ENCODE measurements around the gene SGO2. TPM values are rescaled to one million over a fixed set of nuclear protein-coding genes. Genes with fewer than 3 reads are reported as not detected.
A peak's percentile ranks its signal among the peaks of the same experiment; 100 is the strongest.

Gene SGO2
- total and polyA plus RNA-seq, 9 of the 15 experiments (the other 6 are each of a cell fraction or from before 2014, with no cell fraction given): 14.5 to 25.9 (median 16.6) TPM

DNA sequence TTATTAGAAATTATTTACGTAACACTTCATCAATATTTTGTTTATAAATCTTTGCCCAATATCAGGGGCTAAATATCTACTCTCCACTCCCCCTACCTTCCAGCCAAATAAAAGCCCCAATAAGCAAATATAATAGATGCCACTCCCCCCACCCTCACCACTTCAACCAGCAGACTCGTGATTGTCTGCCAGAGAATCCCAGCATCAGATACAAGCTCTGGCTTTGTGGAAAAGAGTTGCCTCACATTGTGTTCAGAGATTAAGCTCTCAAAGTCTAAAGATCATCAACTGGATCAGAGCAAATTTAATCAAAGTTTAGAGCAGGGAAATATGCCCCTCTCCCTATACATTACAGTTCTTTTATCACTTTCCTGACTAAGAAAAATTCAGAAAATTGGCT is 99.3 kb downstream of the SGO2 start:
- Histone ChIP-seq H3K4me2 (ENCODE audit: insufficient read depth, low read length) (no peak overlapping the region), H3K4me3 (no peak overlapping the region), H3K9ac (ENCODE audit: insufficient read depth in 1 of 2, low read depth in 2 of 2, low read length in 2 of 2) (no peak overlapping the region), H3K79me2 (ENCODE audit: control insufficient read depth, insufficient read depth, low read length) (no peaks in the 10 kb centered on the region), H3K9me3 (replicated peaks; ENCODE audit: control insufficient read depth, insufficient read depth, low read depth, low read length) (no peaks in the 10 kb centered on the region), H3K27me3 (ENCODE audit: control insufficient read depth in 2 of 2, insufficient read depth in 2 of 2, low read length in 2 of 2) (peaks cover 0 to 6% of the 10 kb centered on the region in 2 experiments; a peak in 2 of 5 replicates), H4K20me1 (replicated peaks; ENCODE audit: control insufficient read depth, insufficient read depth, low read length) (no peaks in the 10 kb centered on the region), H3K9me1 (ENCODE audit: control insufficient read depth, insufficient read depth, low read length) (no peaks in the 10 kb centered on the region), H2AFZ (ENCODE audit: low read depth, low read length) (no peak overlapping the region), H3K36me3 (ENCODE audit: control insufficient read depth, insufficient read depth, low read length) (no peaks in the 10 kb centered on the region), H3K4me1 (replicated peaks in 1 of 2; ENCODE audit: control insufficient read depth in 2 of 2, insufficient read depth in 2 of 2, low read length in 2 of 2) (no peaks in the 10 kb centered on the region; a peak in 1 of 5 replicates), H3K27ac (ENCODE audit: extremely low read depth, low read depth, low read length) (no peak overlapping the region)
- POLR2A ChIA-PET: no interaction called here
- no peak for FAIRE-seq
- ATAC-seq: no peak
- TF ChIP-seq NFXL1 (CRISPR knock-in tag; IDR thresholded peaks at IDR 0.05) (no peak), TAF9B (IDR thresholded peaks at IDR 0.05; ENCODE audit: partially characterized antibody) (no peak), ZNF707 (CRISPR knock-in tag; conservative IDR thresholded peaks at IDR 0.05) (no peak), RNF219 (CRISPR knock-in tag; IDR thresholded peaks at IDR 0.05) (no peak)
- 33% methylated on average over 2 of the region's 2 CpGs for WGBS (ENCODE audit: insufficient coverage, low coverage, missing lambda C conversion rate)
- BruUV-seq (replicated peaks): no TSS peak
- DNase-seq (ENCODE audit: extremely low read depth in 1 of 4, low spot score in 3 of 4): no peak
- intact Hi-C loops (cut with micrococcal nuclease): no loop called here
- in situ Hi-C loops (cut with MboI): no loop called here
- CTCF ChIA-PET (ENCODE audit: low intra/inter-chr PET ratio): no interaction called here

GRCh38 chr2:200625958-200626363 is 100.0 kb downstream of the SGO2 start:
- FAIRE-seq (no peak), ATAC-seq (no peak), DNase-seq (ENCODE audit: extremely low read depth in 1 of 4, low spot score in 3 of 4) (peak in 2 of 4 experiments; percentile 22 to 27)
- no peaks in the 10 kb centered on the region for H3K9me3 ChIP-seq (replicated peaks; ENCODE audit: control insufficient read depth, insufficient read depth, low read depth, low read length)
- POLR2A ChIA-PET: no interaction called here
- H3K27me3 ChIP-seq (ENCODE audit: control insufficient read depth in 2 of 2, insufficient read depth in 2 of 2, low read length in 2 of 2): peaks cover 0 to 6% of the 10 kb centered on the region in 2 experiments; a peak in 2 of 5 replicates
- in situ Hi-C loops (cut with MboI) (no loop called here), intact Hi-C loops (cut with micrococcal nuclease) (no loop called here)
- no peaks in the 10 kb centered on the region for H4K20me1 ChIP-seq (replicated peaks; ENCODE audit: control insufficient read depth, insufficient read depth, low read length)
- H3K36me3 ChIP-seq (ENCODE audit: control insufficient read depth, insufficient read depth, low read length): no peaks in the 10 kb centered on the region
- no peak overlapping the region for H3K4me3 ChIP-seq
- H3K9ac ChIP-seq (ENCODE audit: insufficient read depth in 1 of 2, low read depth in 2 of 2, low read length in 2 of 2): no peak overlapping the region
- no peak overlapping the region for H3K4me2 ChIP-seq (ENCODE audit: insufficient read depth, low read length)
- H2AFZ ChIP-seq (ENCODE audit: low read depth, low read length): no peak overlapping the region
- no peaks in the 10 kb centered on the region; a peak in 1 of 5 replicates for H3K4me1 ChIP-seq (replicated peaks in 1 of 2; ENCODE audit: control insufficient read depth in 2 of 2, insufficient read depth in 2 of 2, low read length in 2 of 2)
- no peaks in the 10 kb centered on the region for H3K79me2 ChIP-seq (ENCODE audit: control insufficient read depth, insufficient read depth, low read length)
- CTCF ChIA-PET (ENCODE audit: low intra/inter-chr PET ratio): no interaction called here
- no TSS peak for BruUV-seq (replicated peaks)
- H3K9me1 ChIP-seq (ENCODE audit: control insufficient read depth, insufficient read depth, low read length): no peaks in the 10 kb centered on the region
- no peak overlapping the region for H3K27ac ChIP-seq (ENCODE audit: extremely low read depth, low read depth, low read length)
- 0% methylated on average over 2 of the region's 2 CpGs for WGBS (ENCODE audit: insufficient coverage, low coverage, missing lambda C conversion rate)
- TF ChIP-seq ZKSCAN1 (IDR thresholded peaks at IDR 0.05; ENCODE audit: low read depth, low read length) (no peak), POLR2G (IDR thresholded peaks at IDR 0.05; ENCODE audit: low read depth, low read length) (no peak), ZBTB5 (IDR thresholded peaks at IDR 0.05) (no peak)
- TF ChIP-seq, protein P1, sequence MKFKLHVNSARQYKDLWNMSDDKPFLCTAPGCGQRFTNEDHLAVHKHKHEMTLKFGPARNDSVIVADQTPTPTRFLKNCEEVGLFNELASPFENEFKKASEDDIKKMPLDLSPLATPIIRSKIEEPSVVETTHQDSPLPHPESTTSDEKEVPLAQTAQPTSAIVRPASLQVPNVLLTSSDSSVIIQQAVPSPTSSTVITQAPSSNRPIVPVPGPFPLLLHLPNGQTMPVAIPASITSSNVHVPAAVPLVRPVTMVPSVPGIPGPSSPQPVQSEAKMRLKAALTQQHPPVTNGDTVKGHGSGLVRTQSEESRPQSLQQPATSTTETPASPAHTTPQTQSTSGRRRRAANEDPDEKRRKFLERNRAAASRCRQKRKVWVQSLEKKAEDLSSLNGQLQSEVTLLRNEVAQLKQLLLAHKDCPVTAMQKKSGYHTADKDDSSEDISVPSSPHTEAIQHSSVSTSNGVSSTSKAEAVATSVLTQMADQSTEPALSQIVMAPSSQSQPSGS (CRISPR knock-in tag; IDR thresholded peaks at IDR 0.05): no peak
- TF ChIP-seq, protein P2, sequence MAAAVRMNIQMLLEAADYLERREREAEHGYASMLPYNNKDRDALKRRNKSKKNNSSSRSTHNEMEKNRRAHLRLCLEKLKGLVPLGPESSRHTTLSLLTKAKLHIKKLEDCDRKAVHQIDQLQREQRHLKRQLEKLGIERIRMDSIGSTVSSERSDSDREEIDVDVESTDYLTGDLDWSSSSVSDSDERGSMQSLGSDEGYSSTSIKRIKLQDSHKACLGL (CRISPR knock-in tag; IDR thresholded peaks at IDR 0.05; ENCODE audit: borderline replicate concordance, poor library complexity, severe bottlenecking): no peak

Data from K562 (cell line).